Fibroblast of lung (primary cell): ENCODE measurements around the gene GNAO1. TPM values are rescaled to one million over a fixed set of nuclear protein-coding genes. Genes with fewer than 3 reads are reported as not detected.

ENCODE experiments used
- DNase-seq, 2 donors: peaks; one replicate each; pipeline versions ENCODE4 v3.0.0 to v3.0.0-alpha.2; 2010; ENCODE audit warnings: low read depth in 2 of 2
- H2AFZ ChIP-seq: 2 replicates; pipeline ENCODE4 v1.5.1; 2012; ENCODE audit warnings: low read length, control low read depth, inconsistent platforms
- H3K27ac ChIP-seq: 2 replicates; pipeline ENCODE4 v1.5.1; 2011; ENCODE audit warnings: low read length, control low read depth; ENCODE audit not compliant: insufficient read depth
- H3K27me3 ChIP-seq: 2 replicates; pipeline ENCODE4 v1.5.1; 2011; ENCODE audit warnings: mild to moderate bottlenecking, low read length; ENCODE audit not compliant: control insufficient read depth, insufficient read depth
- H3K36me3 ChIP-seq: 2 replicates; pipeline ENCODE4 v1.5.1; 2011; ENCODE audit warnings: low read length; ENCODE audit not compliant: control insufficient read depth, insufficient read depth
- H3K4me1 ChIP-seq: 2 replicates; pipeline ENCODE4 v1.5.1; 2011; ENCODE audit warnings: low read length; ENCODE audit not compliant: control insufficient read depth, insufficient read depth; ENCODE audit errors: extremely low read depth
- H3K4me2 ChIP-seq: 2 replicates; pipeline ENCODE4 v1.5.1; 2011; ENCODE audit warnings: low read length, control low read depth; ENCODE audit not compliant: insufficient read depth; ENCODE audit errors: extremely low read depth
- H3K4me3 ChIP-seq, 4 experiments: fragments of 200-600 bp in 1 of 4; sonication (generic) in 1 of 4; replicated peaks in 1 of 4; 2 replicates each; pipeline ENCODE4 v1.5.1; 2011 to 2016; ENCODE audit warnings: low read length in 4 of 4, low read depth in 3 of 4, mild to moderate bottlenecking in 3 of 4, control low read depth in 2 of 4, inconsistent platforms in 1 of 4, mixed read lengths in 1 of 4; ENCODE audit not compliant: insufficient read depth in 1 of 4; ENCODE audit errors: control extremely low read depth in 1 of 4
- H3K79me2 ChIP-seq: 2 replicates; pipeline ENCODE4 v1.5.1; 2012; ENCODE audit warnings: mild to moderate bottlenecking, low read length, inconsistent platforms; ENCODE audit not compliant: control insufficient read depth, insufficient read depth
- H3K9ac ChIP-seq: 2 replicates; pipeline ENCODE4 v1.5.1; 2011; ENCODE audit warnings: mild to moderate bottlenecking, low read length, control low read depth; ENCODE audit not compliant: insufficient read depth
- H3K9me3 ChIP-seq: 2 replicates; pipeline ENCODE4 v1.5.1; 2012; ENCODE audit warnings: low read depth, low read length; ENCODE audit not compliant: control insufficient read depth, insufficient read depth
- H4K20me1 ChIP-seq: 2 replicates; pipeline ENCODE4 v1.5.1; 2011; ENCODE audit warnings: low read length; ENCODE audit not compliant: control insufficient read depth, insufficient read depth; ENCODE audit errors: extremely low read depth
- EZH2 ChIP-seq: IDR thresholded peaks from 2 replicates; pipeline ENCODE4 v1.5.1; 2012; ENCODE audit warnings: low read length, control low read depth, mild to moderate bottlenecking; ENCODE audit errors: missing control alignments
- polyA plus RNA-seq, 2 donors: library from polyadenylated mRNA; depleted of rRNA in 1 of 2; stranded (reverse) in 1 of 2; unstranded in 1 of 2; fragments of >200 nt; gene quantifications; 2 replicates each; pipeline ENCODE4 v1.2.1, GENCODE V29; 2011 to 2012; ENCODE audit warnings: missing spikeins in 1 of 2
- total RNA-seq: library from RNA; depleted of rRNA; stranded (reverse); fragments of >200 nt; gene quantifications from 2 replicates; pipeline ENCODE4 v1.2.1, GENCODE V29; 2014
- TF ChIP-seq, protein P1 (sequence below), 2 donors: IDR thresholded peaks in 1 of 2; conservative IDR thresholded peaks in 1 of 2; 1 replicate in 1 of 2; 2 replicates in 1 of 2; pipeline ENCODE4 v1.5.1; 2011 to 2012; ENCODE audit warnings: low read length in 2 of 2, control low read depth in 1 of 2, inconsistent platforms in 1 of 2, low read depth in 1 of 2, mild to moderate bottlenecking in 1 of 2

GNAO1 gene
- total and polyA plus RNA-seq, 2 donors (not counting 1 experiment from before 2014, with no cell fraction given), result 0.14 to 0.17 TPM

DNA sequence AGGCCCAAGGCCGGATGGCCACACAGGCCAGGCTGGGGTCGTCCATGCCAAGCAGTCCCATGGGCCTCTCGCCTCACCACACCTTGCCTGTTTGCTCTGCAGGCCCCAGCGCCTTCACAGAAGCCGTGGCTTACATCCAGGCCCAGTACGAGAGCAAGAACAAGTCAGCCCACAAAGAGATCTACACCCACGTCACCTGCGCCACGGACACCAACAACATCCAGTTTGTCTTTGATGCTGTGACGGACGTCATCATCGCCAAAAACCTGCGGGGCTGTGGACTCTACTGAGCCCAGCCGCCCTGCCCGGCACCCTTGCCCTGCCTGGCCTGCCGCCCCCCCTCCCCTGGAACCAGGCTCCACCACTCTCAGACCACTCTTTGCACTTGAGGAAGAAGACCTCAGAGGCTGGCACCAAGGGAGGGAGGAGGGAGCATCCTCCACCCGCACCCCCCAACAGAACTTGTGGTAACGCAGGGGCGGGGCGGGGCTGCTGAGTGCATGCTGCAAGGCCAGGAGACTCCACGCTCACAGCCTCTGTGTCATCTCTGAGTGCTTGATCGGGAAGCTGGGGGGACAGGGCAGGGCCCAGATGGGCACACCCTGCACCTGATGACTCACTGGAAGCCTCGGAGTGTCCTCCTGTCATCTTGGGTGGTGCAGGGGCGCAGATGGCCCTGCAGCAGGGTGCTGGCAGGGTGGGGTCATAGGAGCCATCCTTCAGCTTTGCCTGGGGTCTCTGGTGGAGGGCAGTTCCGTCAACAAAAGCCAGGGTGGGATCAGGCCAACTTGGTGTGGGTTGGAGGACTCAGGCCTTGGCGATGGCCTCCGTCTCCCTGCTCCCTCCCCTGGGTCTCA is 152.6 kb downstream of the GNAO1 start:
- DNase-seq, result no peak
- H3K27ac ChIP-seq, result no peak overlapping the region

DNA sequence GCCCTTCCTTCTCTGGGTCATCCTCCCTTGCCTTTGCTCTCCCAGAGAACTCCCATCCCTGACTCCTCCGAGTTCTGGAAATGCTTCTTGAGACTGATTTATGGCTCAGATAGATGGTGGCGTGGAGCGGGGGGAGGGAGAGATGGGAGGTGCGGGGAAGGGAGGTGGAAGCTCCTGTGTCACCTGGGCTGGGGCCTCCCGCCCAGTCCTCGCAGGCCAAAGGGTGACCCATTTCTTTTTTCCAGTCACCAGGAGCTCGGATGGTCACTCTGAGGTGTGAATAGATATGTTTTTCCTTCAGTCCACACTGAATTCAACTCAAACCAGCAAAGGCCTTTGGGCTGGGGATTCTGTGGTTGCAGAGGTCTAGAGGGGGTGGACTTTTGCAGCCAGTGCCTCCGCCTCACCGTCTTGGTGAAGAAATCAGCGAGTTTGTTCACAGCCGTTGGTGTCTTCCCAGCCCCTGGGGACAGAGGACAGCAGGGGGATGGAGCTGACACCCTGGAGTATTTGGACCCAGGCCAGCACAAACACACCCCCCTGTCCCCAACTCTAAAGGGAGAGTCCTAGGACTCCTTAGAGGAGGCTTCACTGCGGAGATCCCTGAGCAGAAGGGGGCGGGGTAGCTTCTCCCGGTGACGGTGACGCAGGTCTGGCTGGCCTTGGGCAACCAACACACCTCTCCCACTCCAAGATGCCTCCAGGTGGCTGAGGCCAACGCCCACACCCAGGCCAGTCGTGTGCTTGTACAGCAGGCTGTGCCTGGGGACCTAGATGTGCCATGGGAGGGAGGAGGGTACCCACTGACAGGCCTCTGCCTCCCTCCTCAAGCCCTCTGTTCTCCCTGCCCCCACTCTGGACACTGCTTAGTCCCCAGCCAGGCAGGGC is 153.5 kb downstream of the GNAO1 start:
- no peak for DNase-seq
- Histone ChIP-seq H2AFZ (no peak overlapping the region), H3K79me2 (no peaks in the 10 kb centered on the region), H3K4me1 (no peaks in the 10 kb centered on the region), H3K36me3 (no peaks in the 10 kb centered on the region), H3K9ac (no peak overlapping the region), H3K27ac (no peak overlapping the region), H4K20me1 (no peaks in the 10 kb centered on the region), H3K4me2 (no peak overlapping the region), H3K4me3 (no peak overlapping the region), H3K27me3 (no peaks in the 10 kb centered on the region), H3K9me3 (no peaks in the 10 kb centered on the region)
- TF ChIP-seq, protein P1, sequence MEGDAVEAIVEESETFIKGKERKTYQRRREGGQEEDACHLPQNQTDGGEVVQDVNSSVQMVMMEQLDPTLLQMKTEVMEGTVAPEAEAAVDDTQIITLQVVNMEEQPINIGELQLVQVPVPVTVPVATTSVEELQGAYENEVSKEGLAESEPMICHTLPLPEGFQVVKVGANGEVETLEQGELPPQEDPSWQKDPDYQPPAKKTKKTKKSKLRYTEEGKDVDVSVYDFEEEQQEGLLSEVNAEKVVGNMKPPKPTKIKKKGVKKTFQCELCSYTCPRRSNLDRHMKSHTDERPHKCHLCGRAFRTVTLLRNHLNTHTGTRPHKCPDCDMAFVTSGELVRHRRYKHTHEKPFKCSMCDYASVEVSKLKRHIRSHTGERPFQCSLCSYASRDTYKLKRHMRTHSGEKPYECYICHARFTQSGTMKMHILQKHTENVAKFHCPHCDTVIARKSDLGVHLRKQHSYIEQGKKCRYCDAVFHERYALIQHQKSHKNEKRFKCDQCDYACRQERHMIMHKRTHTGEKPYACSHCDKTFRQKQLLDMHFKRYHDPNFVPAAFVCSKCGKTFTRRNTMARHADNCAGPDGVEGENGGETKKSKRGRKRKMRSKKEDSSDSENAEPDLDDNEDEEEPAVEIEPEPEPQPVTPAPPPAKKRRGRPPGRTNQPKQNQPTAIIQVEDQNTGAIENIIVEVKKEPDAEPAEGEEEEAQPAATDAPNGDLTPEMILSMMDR (conservative IDR thresholded peaks at IDR 0.05 in 1 of 2, IDR thresholded peaks at IDR 0.05 in 1 of 2; ENCODE audit: low read depth in 1 of 2, low read length in 2 of 2), result no peak
- no peak for TF ChIP-seq EZH2

More for the DNA sequence above, 152.6 kb downstream of the GNAO1 start:
- Histone ChIP-seq H3K4me1 (no peaks in the 10 kb centered on the region), H3K9me3 (no peaks in the 10 kb centered on the region), H2AFZ (no peak overlapping the region), H3K4me3 (no peak overlapping the region), H3K27me3 (no peaks in the 10 kb centered on the region), H3K36me3 (no peaks in the 10 kb centered on the region), H4K20me1 (no peaks in the 10 kb centered on the region), H3K79me2 (no peaks in the 10 kb centered on the region), H3K9ac (no peak overlapping the region), H3K4me2 (no peak overlapping the region)
- TF ChIP-seq, protein P1 (conservative IDR thresholded peaks at IDR 0.05 in 1 of 2, IDR thresholded peaks at IDR 0.05 in 1 of 2; ENCODE audit: low read depth in 1 of 2, low read length in 2 of 2), result no peak
- no peak for TF ChIP-seq EZH2

DNA sequence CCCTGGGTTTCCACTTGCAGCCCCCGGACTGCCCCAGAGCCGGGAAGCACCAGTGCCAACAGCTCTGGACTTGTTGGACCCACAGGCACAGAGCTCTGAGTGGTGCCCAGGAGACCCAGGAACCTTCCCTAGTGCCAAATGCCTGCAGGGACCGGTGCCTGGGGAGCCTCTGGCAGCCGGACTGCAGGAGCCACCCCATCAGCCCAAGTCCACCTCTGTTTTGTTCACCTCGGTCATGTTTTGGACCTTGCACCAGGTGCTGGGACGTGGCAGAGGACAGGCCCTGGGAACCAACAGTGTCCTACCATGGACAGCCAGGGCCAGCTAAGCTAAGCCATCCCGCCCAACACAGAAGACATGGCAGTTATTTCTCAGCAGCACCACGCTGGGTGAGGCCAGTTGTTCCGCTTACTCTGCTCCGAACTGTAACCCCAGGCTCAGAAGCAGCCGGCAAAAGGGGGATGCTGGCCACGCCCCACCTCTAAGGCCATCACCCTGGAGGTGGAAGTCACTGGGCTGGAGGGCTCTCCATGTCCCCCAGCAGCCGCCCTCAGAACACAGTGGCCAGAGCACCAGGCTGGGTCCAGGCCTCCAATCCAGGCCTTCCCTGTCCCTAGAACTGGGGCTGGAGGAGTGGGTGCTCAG is 154.2 kb downstream of the GNAO1 start:
- Histone ChIP-seq H3K36me3 (no peaks in the 10 kb centered on the region), H3K4me3 (no peak overlapping the region), H3K4me1 (no peaks in the 10 kb centered on the region), H3K9me3 (no peaks in the 10 kb centered on the region), H3K9ac (no peak overlapping the region), H3K4me2 (no peak overlapping the region), H3K27ac (no peak overlapping the region), H4K20me1 (no peaks in the 10 kb centered on the region), H3K27me3 (no peaks in the 10 kb centered on the region), H2AFZ (no peak overlapping the region), H3K79me2 (no peaks in the 10 kb centered on the region)
- TF ChIP-seq, protein P1 (conservative IDR thresholded peaks at IDR 0.05 in 1 of 2, IDR thresholded peaks at IDR 0.05 in 1 of 2; ENCODE audit: low read depth in 1 of 2, low read length in 2 of 2), result no peak
- TF ChIP-seq EZH2, result no peak
- DNase-seq, result no peak
